SK-N-DZ (cell line): ENCODE data around the gene MYLK2. TPM values are rescaled to one million over a fixed set of nuclear protein-coding genes. Genes with fewer than 3 reads are reported as not detected.
"Not testable (repeated sequence)": the region's sequence is repeated elsewhere in the genome, so short reads cannot be mapped to it uniquely, and the experiment has no call there.

Experiments used
- DNase-seq: peaks from one replicate; pipeline ENCODE4 v3.0.0-alpha.2; 2015; ENCODE audit warnings: low spot score
- polyA plus RNA-seq, 2 experiments: library from polyadenylated mRNA; depleted of rRNA; stranded (reverse); fragments of >200 nt; gene quantifications; 2 replicates each; pipeline ENCODE4 v1.2.3, GENCODE V29; 2014

MYLK2 gene
- polyA plus RNA-seq (2014; cell fraction: cytosol; rRNA removed): 1.6 and 1.7 TPM in 2 replicates
- 1.1 and 1.7 TPM in 2 replicates for polyA plus RNA-seq (2014; cell fraction: nucleus; rRNA removed)

DNA sequence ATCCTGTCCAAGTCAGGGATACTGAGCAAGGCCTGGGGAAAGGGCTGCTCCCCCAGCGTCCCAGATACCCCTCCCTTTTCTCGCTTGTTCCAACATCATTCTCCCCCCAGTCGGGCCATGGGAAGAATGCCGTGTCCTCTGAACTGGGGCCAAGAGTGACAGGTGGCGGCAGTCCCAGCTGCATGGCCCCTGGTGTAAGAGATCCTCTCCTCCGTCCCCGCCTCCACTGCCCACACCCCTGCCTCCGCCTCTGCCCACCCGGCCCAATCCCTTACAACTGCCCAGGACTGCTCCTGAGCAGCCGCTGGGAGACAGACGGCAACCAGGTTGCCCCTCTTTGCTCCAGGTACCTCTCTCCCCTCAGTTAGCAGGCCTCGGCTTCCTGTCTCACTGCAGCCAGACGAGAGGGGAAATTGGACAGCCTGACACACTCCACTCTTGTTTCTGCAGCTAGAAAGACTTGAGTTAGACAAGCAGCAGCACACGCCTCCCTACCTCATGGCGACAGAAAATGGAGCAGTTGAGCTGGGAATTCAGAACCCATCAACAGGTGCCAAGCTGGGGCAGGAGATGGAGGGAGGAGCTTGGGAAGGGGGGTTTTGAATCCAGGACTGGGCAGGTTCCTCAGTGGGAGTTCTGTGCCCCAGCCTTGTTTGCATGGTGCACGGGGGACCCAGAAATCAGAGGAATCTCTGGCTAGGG is at the start of gene MYLK2:
Gene MYLK2, plus strand, starts transcription at position 274 of the 702 bp plus-strand sequence. Its CDS starts 225 bp downstream, at position 499.
- no peak for DNase-seq

DNA sequence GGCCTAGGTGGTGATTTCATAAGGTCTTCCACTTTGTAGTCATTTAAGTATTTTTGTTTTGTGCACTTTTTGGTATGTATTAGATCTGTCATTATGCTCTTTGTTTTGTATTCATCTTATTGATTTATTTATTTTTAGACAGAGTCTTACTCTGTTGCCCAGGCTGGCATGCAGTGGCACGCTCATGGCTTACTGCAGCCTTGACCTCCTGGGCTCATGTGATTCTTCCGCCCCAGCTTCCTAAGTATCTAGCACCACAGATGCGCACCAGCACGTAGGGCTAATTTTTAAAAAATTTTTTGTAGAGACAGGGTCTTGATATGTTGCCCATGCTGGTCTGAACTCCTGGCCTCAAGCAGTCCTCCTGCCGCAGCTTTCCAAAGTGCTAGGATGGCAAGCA is 49.5 kb upstream of the MYLK2 start:
- DNase-seq: no peak

DNA sequence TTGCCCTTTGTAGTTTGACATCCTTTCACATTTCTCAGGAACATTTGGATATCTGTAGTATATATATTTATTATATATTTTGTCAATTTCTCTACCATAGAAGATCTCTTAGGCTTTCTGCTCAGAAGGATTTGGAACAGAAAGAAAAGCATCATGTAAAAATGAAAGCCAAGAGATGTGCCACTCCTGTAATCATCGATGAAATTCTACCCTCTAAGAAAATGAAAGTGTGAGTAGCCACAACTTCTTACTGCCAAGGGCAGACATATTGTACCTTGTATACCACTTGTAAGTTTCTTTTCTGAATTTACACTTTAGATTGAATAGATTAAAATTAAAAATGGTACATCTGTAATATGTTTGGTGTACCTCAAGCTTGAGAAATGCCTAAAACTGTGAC is 48.9 kb upstream of the MYLK2 start:
- DNase-seq: no peak

DNA sequence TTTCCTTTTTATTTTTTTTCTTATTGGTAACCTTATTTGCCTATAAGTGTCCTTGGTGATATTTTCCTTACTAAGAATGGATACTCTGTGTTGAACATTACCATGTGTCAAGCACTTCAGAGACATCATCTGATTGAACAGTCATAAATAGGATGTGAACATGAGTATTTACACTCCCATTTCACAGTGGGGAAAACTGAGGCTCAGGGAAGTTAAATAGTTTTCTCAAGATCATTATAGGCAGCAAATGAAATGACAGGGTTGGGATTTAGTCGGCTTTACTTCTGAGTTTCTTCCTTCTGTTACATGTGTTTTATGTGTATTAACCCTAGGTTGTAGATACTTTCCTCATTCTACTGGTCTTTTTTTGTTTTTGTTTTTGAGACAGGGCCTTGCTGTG is 44.7 kb upstream of the MYLK2 start:
- no peak for DNase-seq

DNA sequence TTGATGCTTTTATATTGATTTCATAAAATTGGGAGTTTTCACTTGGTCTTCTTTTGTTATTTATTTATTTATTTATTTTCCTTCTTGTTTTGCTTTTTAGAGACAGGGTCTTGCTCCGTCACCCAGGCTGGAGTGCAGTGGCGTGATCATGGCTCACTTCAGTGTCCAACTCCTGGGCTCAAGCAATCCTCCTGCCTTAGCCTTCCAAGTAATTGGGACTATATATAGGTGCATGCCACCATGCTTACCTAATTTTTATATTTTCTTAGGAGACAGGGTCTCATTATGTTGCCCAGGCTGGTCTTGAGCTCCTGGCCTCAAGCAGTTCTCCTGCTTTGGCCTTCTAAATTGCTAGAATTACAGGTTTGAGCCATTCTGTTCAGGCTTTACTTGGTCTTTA is 38.3 kb upstream of the MYLK2 start:
- no peak for DNase-seq

DNA sequence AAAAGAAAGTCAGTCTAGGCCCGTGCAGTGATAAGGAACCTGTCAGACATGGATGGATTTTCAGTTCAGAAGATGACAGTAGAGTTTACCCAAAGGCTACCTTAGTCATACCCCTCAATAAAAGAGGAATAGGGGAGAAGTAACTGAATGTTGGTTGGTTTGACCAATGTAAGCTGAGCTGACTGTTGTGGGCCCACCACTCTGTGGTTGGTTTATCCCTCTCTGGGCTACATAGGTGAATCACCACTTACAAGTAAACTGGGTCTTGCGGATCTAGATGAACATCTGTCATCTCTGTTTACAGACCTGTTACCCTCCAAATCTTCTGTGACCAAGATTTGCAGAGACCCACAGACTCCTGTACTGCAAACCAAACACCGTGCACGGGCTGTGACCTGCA is 37.2 kb upstream of the MYLK2 start:
- DNase-seq: no peak

DNA sequence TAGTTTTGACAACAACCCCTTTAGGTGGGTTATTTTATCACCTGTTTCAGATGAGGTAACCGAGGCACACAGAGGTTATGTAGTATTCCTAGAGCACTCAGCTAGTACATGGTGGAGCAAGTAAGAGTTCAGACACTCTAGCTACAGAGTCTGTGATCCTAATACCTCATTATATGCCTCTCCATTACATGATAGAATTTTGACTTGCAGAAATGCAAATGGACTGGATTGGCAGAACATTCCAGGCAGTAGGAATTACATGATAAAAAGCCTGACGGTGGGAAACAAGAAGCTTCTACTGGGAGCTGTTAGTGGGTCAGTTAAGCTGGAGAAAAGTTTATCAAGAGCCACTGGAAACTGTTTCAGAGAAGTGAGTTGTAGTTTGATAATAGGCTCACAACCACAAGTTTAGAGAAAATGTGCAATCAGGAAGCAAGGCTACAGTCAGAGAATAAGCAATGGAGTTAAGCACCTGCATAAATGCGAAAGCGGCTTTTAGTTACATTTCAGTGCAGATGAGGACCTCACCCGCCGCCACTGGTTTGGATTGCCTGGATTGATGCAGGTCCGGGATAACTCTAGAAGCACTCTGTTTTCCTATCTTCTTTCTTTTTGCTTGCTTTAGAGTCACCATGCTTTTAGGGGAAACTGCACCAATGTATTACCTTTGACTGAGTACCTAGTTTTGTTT is 34.7 kb upstream of the MYLK2 start:
- no peak for DNase-seq

DNA sequence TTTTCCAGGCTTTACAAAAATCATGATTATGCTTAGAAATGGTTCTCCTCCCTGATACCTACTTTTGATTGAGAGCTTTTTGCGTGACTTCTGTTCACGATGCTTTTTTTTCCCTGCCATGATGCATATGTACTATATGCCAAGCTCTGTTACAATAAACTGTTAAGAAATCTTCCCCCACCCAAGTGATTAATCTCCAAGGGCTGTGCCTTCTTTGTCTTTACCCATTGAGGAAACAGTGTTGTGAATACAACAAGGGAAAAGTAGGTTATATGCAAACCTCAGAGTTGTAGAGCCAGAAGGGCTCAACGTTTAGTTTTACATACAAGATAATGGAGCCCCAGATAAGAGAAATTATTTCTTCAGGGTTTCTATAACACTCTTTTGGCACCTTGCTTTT is 34.1 kb upstream of the MYLK2 start:
- no peak for DNase-seq

DNA sequence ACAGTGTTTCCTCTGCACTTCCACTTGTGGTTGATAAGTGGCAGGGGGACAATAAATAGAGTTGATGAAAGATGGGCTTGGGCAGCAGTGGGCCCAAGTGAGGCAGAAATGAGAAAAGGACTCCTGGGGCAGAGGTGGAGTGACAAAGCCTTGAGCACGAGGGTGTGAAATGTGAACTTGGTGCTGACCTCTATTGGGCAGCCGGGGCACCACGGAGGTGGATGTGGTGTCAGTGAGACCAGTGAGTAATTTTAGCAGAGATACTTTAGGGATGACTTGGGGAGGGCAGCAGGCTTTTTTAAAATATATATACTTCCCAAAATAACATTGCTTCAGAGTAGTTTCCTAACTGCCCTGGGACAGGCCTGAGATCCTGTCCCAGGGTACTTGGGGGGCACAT is 30.6 kb upstream of the MYLK2 start:
- DNase-seq: no peak

DNA sequence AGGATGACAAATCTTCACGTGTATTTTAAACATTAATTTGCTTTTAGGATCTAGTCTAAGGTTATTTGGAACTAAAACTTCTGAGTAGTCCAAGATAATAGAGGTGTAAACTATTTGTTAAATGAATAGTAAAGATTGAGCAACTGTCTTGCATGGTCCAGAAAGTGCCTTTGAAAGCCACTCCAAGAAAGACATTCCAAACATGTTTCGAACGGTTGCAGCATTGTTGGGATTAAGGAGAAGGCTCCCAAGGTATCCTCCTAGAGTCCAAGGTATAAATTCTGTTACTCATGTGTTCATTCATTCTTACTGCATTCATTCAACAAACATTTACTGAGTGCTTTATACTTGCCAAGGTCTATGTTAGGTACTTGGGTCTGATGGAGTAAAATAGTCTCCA is 28.8 kb upstream of the MYLK2 start:
- no peak for DNase-seq

DNA sequence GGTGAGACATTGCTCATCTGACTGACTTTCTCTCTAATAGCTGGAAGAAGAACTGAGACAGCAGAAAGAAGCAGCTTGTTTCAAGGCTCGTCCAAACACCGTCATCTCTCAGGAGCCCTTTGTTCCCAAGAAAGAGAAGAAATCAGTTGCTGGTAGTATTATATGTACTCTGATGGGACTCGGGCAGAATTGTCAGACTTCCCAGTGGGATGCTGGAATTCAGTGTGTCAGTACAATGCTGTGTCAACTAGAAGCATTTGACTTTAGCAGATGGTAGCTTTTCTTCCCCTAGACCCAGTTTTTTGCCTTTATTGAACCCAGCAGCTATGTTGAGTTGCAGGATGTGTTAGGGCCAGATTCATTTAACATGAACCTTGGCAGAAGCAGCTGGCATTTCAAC is 21.8 kb upstream of the MYLK2 start:
- no peak for DNase-seq

DNA sequence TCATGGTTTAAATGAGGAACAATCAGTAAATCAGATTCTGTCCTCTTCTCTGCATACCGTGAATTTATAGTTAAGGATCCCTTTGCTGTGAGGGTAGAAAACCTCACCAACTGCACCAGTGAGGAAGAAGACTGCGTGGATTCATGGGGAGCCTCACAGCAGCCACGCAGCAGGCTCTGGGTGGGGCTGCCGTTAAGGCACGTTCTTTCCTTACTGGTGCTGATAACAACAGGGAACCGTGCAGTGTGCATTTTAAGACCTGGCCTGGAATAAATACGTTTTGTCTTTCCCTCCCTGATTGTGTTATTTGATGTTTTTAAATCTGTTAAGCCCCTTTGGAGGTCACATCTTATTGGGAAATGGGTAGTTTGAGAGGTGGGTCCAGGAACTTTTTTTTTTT is 17.6 kb upstream of the MYLK2 start:
- DNase-seq: no peak

DNA sequence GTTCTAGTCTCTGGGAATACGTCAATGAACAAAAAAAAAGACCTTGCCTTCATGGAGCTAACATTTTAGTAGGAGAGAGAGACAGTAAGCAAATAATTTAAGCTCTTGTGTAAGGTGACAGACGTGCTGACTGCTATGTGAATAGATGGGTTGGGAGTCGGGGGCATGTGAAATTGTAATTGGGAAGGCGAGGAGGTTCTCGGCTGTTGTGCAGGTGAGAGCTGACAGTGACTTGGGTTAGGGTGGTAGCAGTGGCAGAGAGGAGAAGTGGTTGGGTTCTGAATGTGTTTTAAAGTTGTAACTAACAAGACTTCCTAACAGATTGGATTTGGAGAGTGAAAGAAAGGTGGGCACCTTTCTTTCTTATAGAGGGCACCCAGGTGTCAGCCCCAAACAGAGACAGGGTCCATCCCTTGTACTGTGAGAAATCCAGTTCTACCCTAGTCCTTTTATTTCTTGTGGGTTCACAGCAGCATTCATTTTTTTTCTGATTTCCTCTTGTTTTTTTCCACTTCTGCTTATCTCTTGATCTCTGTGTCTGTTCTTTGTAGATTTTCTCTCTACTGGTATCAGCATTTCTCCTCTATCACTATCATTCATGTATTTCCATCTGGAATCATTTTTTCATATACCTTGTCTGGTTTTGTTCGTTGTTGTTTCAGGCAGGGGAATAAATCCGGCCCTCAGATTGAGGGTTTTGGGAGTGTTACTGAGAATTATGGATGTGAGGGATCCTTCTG is 15.4 kb upstream of the MYLK2 start:
- DNase-seq: no peak

DNA sequence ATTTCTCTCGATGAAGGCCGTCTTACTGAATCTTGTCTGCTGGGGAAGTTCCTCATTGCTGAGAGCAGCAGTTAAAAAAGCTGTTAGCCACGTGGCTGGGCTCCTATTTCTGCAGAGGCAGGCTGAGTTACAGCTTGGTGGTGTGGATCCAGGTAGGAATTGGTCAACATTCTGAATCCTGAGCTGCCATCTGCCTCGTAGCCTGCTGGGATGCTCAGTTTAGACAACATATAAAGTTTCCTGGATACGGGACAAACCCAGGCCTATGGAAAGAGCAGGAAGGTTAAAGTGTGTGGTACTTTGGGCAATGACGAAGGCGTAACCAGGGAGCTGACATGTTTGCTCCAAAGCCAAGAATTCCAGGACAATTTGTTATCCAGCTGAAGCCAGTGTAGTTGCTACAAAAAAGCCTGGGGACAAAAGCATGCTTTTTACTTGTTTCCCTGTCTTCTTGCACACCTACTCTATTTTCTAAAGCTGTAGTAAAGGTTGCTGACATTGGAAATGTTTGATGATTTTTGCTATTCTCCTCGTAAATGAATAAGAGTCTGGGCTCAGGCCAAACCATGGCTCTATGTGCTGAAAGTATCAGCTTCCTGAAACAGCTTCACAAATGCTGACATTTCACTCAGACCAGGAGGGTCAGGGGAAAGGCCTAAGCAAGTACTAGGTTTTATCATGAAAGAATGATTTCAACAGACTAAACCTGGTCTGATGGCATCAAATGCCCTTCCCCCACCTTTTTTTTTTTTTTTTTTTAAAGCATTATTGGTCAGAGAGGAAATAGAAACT is 12.4 kb upstream of the MYLK2 start:
- DNase-seq: no peak

DNA sequence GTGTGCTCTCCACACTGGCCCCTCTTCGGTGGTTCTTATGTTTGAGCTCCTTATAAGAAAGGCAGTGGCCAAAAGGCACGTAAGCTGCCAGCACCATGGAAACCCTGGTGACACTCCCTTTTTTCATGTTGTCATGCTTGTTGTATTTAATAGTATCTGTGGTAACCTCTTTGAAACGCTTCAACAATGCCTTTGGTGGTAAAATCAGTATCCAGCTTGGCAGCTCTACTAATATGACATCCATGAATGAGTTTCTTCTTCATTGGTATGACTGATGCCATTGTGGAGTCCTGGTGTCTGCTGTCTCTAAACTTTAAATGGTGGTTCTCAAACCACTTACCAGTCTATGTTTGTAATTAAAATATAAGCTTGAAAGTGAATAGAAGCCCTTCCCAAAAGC is 10.7 kb upstream of the MYLK2 start:
- DNase-seq: no peak

DNA sequence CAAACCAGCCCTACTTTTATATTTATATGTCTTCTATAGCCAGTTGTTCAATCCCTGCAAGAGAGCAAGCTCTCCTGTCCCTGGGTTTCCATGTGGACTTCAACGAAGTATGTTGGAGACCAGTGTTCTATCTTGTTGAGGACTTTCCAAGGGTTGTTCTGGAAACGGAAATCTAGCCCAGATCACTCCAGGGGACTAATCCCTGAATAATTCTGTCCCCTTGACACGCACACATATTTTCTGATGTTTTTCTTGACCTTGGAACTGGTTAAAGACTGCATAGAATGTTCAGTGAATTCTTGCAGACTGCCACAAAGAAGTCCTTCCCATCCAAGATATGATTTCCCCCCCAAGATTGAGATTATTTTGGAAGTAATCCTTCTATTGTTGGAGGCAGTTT is 9.5 kb upstream of the MYLK2 start:
- DNase-seq: no peak

DNA sequence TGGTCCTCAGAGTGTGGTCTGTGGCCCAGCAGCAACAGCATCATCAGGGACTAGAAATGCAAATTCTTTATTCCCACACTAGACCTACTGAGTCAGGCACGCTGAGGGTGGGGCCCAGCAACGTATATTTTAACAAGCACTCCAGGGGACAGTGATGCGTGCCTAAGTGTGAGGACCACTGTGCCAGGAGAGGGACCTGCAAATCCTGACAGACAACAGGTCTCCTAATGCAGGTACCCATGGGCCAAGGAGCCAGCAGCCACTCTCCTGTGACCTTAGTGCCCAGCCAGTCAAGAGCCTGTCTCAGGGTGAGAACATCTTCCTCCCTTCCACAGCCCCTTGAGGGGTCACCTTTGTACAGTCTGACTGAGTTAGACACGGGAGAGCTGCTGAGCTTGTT is 8.0 kb upstream of the MYLK2 start:
- no peak for DNase-seq

DNA sequence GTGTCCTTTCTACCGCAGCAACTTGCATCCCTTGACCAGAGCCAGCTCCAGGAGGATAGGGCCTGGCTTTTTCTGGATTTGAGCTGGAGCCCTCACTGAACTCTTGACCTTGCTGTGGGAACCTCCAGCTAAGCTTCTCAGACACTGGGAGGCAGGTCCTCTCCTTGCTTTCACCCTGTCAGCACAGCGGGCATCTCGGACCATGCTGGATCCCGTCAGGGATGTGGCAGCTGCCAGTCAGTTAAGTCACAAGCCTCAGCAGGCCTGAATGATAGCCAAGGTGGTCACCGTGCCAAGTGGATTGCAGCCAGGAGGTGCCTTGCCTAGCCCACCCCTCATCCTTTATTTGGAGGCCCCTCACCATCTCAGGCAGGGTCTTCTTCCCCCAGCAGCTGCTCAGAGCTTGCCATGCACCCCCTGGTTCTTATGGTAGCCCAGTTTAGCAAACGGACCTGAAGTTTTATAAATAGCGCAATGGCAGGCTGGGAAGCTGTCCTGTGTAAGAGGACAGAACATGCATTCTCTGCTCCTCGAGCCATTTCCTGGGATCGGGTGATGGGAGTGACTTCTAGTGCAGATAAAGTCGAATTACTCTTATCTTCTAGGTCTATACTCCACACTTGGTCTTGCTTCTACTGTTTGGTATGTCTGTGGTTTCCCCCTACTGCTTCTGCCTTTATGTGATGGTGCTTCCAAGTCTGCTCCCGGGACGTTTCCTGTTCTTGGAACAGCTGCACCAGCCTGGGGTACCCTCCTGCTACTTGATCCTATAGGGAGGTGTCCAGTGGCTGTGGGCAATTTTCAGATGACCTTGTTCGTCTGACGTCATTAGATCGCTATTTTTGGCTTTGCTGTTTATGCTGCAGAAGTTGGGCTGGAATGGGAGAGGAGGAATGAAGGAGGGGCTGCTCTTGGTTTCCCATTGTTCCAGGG is 7.1 kb upstream of the MYLK2 start:
- DNase-seq: no peak

DNA sequence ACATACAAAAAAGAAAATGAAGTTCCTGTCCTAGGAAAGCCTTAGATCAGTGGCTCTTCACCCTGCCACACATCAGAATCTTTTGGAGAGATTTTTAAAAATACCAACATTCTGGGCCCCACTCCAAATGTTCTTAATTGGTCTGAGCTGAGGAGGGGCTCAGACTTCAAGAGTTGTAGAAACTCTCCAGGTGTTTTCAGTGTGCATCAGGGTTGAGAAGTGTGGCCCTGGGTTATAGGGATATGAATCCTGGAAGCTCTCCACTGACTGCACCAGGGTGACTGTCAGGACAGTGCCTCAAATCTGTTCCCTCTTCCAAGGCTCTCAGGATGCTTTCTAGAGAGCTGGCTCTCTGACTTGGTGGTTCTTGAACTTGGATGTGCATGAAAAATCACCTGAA is 5.5 kb upstream of the MYLK2 start:
- no peak for DNase-seq

DNA sequence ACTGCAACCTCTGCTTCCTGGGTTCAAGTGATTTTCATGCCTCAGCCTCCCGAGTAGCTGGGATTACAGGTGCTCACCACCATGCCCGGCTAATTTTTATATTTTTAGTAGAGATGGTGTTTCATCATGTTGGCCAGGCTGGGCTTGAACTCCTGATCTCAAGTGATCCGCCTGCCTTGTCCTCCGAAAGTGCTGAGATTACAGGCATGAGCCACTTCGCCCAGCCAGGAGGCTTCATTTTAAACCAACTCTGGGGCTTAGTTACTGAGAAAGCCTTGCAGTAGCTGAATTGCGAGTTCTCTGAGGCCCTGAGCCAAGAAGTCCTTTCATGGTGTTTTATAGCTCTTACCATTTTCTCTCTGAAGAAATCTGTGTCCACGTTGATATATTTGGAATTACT is 5.0 kb upstream of the MYLK2 start:
- not testable (repeated sequence) for DNase-seq
